AG04450 (cell line): Measurements from ENCODE around the gene RITA1. TPM values are rescaled to one million over a fixed set of nuclear protein-coding genes. Genes with fewer than 3 reads are reported as not detected.

Experiments
- CTCF ChIA-PET: fragments of 300-600, 350-600 bp; formaldehyde crosslinking; extraction: SDS; loops from one replicate; lab custom pipeline; 2022; ENCODE audit warnings: antibody characterized with exemption, inconsistent platforms; lab: Charles Lee
- POLR2A ChIA-PET: fragments of 350-600 bp; formaldehyde crosslinking; extraction: SDS; loops from one replicate; lab custom pipeline; 2021; ENCODE audit warnings: antibody characterized with exemption, inconsistent platforms; lab: Yijun Ruan, JAX
- DNase-seq: peaks from one replicate; pipeline ENCODE4 v3.0.0-alpha.2; 2011; ENCODE audit warnings: low read depth, low spot score
- H3K27ac ChIP-seq: one replicate; pipeline ENCODE4 v1.5.1; 2012; ENCODE audit warnings: low read depth, low read length, control low read depth
- H3K27me3 ChIP-seq: one replicate; pipeline ENCODE4 v1.6.0; 2012; ENCODE audit warnings: low read length; ENCODE audit not compliant: control insufficient read depth, insufficient read depth
- H3K4me3 ChIP-seq: 2 replicates; pipeline ENCODE4 v1.5.1; 2011; ENCODE audit warnings: mild to moderate bottlenecking, low read depth, low read length, control low read depth
- H3K9me3 ChIP-seq: 2 replicates; pipeline ENCODE4 v1.5.1; 2012; ENCODE audit warnings: low read length; ENCODE audit not compliant: control insufficient read depth, insufficient read depth
- CTCF ChIP-seq: IDR thresholded peaks from 2 replicates; pipeline ENCODE4 v1.5.1; 2011; ENCODE audit warnings: low read depth, low read length, control low read depth, inconsistent platforms
- polyA plus RNA-seq: library from polyadenylated mRNA; depleted of rRNA; stranded (reverse); fragments of >200 nt; gene quantifications from 2 replicates; pipeline ENCODE4 v1.2.3, GENCODE V29; 2011

The RITA1 gene
- polyA plus RNA-seq, 1 experiment, result 9.0 TPM

GRCh38 chr12:113235976-113236375, 50.5 kb downstream of the RITA1 start:
- no peak for TF ChIP-seq CTCF
- POLR2A ChIA-PET, result interaction anchor here (0.7 kb wide), 1 partner anchor 10 kb away, joined by 3 read pairs; no protein-coding TSS in a partner anchor
- CTCF ChIA-PET, result interaction anchor here (0.6 to 1.1 kb wide), 3 partner anchors 14 to 665 kb away, joined by 3 to 8 read pairs (median 4); partner anchors contain the start of gene TPCN1

DNA sequence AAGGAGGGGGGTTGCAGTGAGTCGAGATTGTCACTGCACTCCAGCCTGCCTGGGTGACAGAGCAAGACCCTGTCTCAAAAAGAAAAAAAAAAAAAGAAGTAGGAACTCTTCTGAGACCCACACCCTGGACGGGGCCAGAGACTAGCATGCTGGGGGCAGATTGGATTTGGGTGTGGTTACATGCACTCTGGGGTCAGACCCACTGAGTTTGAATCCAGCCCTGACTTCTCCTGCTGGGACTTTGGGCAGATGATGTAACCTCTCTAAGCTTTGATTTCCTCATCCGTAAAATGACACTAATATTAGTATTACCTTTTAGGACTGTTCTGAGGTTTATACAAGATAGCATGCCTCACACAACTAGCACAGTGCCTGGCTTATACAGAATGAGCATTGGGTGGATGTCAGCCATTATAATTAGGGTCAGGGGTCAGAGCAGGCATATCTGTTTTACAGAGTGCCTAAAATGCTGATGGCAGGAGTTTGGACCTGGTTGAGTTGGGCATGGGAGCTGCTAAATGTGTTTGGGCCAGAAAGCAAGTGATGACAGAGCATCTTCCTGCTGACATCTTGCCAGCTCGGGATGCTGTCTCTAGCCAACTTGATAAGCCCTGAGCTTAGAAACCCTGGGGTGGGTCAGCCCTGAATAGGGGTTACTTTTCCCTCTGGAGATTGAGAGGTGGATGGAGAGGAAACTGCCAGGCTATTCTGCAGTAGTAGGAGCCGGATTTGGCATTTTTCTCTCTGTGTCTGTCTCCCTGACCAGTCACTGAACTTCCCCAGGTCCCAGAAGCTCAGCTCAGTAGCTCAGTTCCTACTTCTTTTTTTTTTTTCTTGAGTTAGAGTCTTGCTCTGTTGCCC, 51.2 kb downstream of the RITA1 start:
- CTCF ChIA-PET, result interaction anchor here (0.6 kb wide), 1 partner anchor 67 kb away, joined by 3 read pairs; no protein-coding TSS in a partner anchor
- no peak for TF ChIP-seq CTCF

More at GRCh38 chr12:113235976-113236375, 50.5 kb downstream of the RITA1 start:
- H3K9me3 ChIP-seq, result peaks cover 2% of the 10 kb centered on the region
- DNase-seq, result no peak
- no peaks in the 10 kb centered on the region for H3K27me3 ChIP-seq
- no peak overlapping the region for H3K27ac ChIP-seq
- H3K4me3 ChIP-seq, result no peak overlapping the region

GRCh38 chr12:113237748-113238147, 52.2 kb downstream of the RITA1 start:
- Histone ChIP-seq H3K9me3 (no peaks in the 10 kb centered on the region), H3K27me3 (no peaks in the 10 kb centered on the region), H3K27ac (no peak overlapping the region), H3K4me3 (no peak overlapping the region)
- POLR2A ChIA-PET, result interaction anchor here (0.8 kb wide), 1 partner anchor 17 kb away, joined by 3 read pairs; the partner anchor contains the start of gene TPCN1
- CTCF ChIA-PET, result no interaction called here
- DNase-seq, result no peak
- TF ChIP-seq CTCF, result no peak

More for the DNA sequence above, 51.2 kb downstream of the RITA1 start:
- no peak for DNase-seq
- no peak overlapping the region for H3K27ac ChIP-seq
- POLR2A ChIA-PET, result interaction anchor here (0.7 kb wide), 1 partner anchor 11 kb away, joined by 3 read pairs; no protein-coding TSS in a partner anchor
- H3K27me3 ChIP-seq, result no peaks in the 10 kb centered on the region
- H3K9me3 ChIP-seq, result no peaks in the 10 kb centered on the region
- H3K4me3 ChIP-seq, result no peak overlapping the region

GRCh38 chr12:113238309-113238708, 52.8 kb downstream of the RITA1 start:
- no peak for TF ChIP-seq CTCF
- Histone ChIP-seq H3K4me3 (no peak overlapping the region), H3K27me3 (no peaks in the 10 kb centered on the region), H3K9me3 (no peaks in the 10 kb centered on the region), H3K27ac (no peak overlapping the region)
- no peak for DNase-seq
- ChIA-PET CTCF (no interaction called here), POLR2A (interaction anchor here (0.8 kb wide), 1 partner anchor 17 kb away, joined by 3 read pairs; the partner anchor contains the start of gene TPCN1)
